Subcutaneous abdominal adipose tissue (tissue), 5 donors: ENCODE results near the gene CDKAL1.

Source experiments
- H3K27ac ChIP-seq: one replicate; pipeline ENCODE4 v1.7.0; 2013; ENCODE audit warnings: low read depth, mild to moderate bottlenecking, inconsistent platforms, low read length, moderate library complexity
- H3K27me3 ChIP-seq, 5 donors: one replicate each; pipeline ENCODE4 v1.7.0; 2013; ENCODE audit warnings: low read length in 5 of 5, inconsistent platforms in 1 of 5; ENCODE audit not compliant: control insufficient read depth in 5 of 5, insufficient read depth in 4 of 5
- H3K36me3 ChIP-seq, 5 donors: one replicate each; pipeline ENCODE4 v1.7.0; 2013; ENCODE audit warnings: low read length in 5 of 5; ENCODE audit not compliant: control insufficient read depth in 5 of 5, insufficient read depth in 5 of 5
- H3K4me1 ChIP-seq, 5 donors: one replicate each; pipeline ENCODE4 v1.7.0; 2013; ENCODE audit warnings: low read length in 5 of 5, mild to moderate bottlenecking in 3 of 5, moderate library complexity in 1 of 5; ENCODE audit not compliant: control insufficient read depth in 5 of 5, insufficient read depth in 5 of 5
- H3K4me3 ChIP-seq, 5 donors: one replicate each; pipeline ENCODE4 v1.7.0; 2013; ENCODE audit warnings: low read length in 5 of 5, low read depth in 1 of 5
- H3K9ac ChIP-seq, 5 donors: one replicate each; pipeline ENCODE4 v1.7.0; 2013; ENCODE audit warnings: low read length in 5 of 5, mild to moderate bottlenecking in 4 of 5, moderate library complexity in 3 of 5
- H3K9me3 ChIP-seq, 5 donors: one replicate each; pipeline ENCODE4 v1.7.0; 2013; ENCODE audit warnings: low read length in 5 of 5; ENCODE audit not compliant: control insufficient read depth in 5 of 5
- donor health status: healthy.
- donor health status: healthy.
- donor health status: healthy.
- donor health status: healthy.
- donor health status: healthy.

CDKAL1 gene

DNA sequence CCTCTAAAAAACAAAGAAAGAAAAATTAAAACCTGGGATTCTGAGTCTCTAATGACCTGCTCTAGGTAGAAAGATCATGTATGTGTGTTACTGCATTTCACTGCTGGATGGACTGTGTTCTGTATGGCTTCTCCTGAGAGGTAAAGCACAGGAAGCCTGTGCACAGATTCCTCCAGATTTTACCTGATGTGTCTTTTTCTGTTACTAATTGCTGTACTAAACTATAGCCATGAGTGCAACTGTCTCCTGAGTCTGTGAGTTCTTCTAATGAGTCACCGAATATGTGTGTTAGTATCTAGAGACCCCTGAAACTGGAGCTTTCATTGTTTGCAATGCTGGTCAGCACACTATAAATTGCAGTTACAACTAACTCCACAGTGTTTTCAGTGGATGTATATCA lies 270.8 kb downstream of the CDKAL1 start:
- H3K36me3 ChIP-seq: no peaks in the 10 kb centered on the region
- no peaks in the 10 kb centered on the region for H3K27me3 ChIP-seq
- peaks cover 0 to 11% (median 5%) of the 10 kb centered on the region in 5 donors for H3K4me1 ChIP-seq
- H3K4me3 ChIP-seq: no peak overlapping the region
- H3K27ac ChIP-seq: no peak overlapping the region
- no peak overlapping the region for H3K9ac ChIP-seq
- peaks cover 0 to 14% (median 8%) of the 10 kb centered on the region in 5 donors for H3K9me3 ChIP-seq

DNA sequence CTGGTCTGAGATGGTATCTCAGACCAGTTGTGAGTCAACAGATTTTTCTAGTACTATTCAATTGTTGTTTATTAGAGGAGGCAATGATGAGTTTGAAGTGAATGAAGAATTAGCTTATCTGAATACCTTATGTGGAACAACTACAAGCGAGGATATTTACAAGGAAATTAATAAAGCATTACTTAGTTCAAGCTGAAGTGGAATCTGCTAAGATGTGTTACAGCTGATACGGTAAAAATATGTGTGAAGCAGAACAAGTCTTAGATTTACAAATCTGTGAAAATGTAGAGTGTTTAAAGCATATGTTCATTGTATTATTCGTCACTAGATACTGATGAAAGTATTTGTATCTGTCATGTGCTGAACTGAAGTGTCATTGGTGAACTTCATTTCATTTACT lies 272.4 kb downstream of the CDKAL1 start:
- Histone ChIP-seq H3K36me3 (no peaks in the 10 kb centered on the region), H3K9me3 (peaks cover 0 to 14% (median 8%) of the 10 kb centered on the region in 5 donors), H3K4me1 (peaks cover 0 to 24% (median 14%) of the 10 kb centered on the region in 5 donors)

DNA sequence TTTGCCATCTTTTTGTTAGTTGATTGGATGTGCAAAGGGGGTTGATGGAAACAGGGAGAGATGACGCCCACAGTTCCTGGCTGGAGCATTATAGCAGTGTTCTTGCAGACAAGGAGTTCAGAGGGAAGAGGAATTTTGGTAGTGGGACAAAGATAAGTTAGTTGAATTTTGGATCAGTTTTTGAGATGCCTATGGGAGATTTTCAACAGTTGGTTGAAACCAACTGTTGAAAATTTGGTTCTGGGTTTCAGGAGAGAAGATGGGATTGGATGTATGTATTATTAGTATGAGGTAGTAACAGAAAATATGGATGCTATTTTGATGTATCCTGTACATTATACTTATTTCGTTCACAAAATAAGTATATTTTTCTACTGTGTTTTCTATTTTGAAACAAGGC lies 274.2 kb downstream of the CDKAL1 start:
- Histone ChIP-seq H3K9ac (no peak overlapping the region), H3K27me3 (no peaks in the 10 kb centered on the region), H3K36me3 (no peaks in the 10 kb centered on the region), H3K27ac (peak overlapping the region; percentile 35), H3K4me1 (peaks cover 0 to 31% (median 14%) of the 10 kb centered on the region in 5 donors), H3K9me3 (peaks cover 0 to 14% (median 8%) of the 10 kb centered on the region in 5 donors), H3K4me3 (no peak overlapping the region)

More for the DNA sequence above, 272.4 kb downstream of the CDKAL1 start:
- Histone ChIP-seq H3K4me3 (no peak overlapping the region), H3K9ac (no peak overlapping the region), H3K27me3 (no peaks in the 10 kb centered on the region), H3K27ac (no peak overlapping the region)

DNA sequence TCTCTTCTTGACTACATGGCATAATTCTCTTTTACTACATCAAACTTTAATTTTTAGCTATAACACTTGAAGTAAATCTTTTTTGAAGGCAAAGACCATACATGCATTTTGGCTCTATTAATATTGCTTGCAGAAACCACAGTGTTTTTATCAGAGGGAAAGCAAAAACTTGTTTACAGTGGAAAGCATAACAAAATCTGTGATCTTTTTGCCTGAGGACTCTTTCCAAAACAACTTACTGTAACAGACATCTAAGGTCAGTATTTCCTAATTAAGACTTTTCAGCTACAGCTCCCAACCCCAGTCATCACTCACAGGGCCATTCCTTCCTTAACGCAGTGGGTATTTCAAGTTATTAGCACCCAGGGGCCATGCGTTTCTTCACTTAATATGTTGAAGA lies 274.7 kb downstream of the CDKAL1 start:
- no peak overlapping the region for H3K9ac ChIP-seq
- peaks cover 0 to 31% (median 14%) of the 10 kb centered on the region in 5 donors for H3K4me1 ChIP-seq
- H3K36me3 ChIP-seq: no peaks in the 10 kb centered on the region
- H3K27ac ChIP-seq: peak overlapping the region; percentile 35
- H3K9me3 ChIP-seq: peaks cover 0 to 14% (median 8%) of the 10 kb centered on the region in 5 donors
- H3K4me3 ChIP-seq: no peak overlapping the region
- H3K27me3 ChIP-seq: no peaks in the 10 kb centered on the region

DNA sequence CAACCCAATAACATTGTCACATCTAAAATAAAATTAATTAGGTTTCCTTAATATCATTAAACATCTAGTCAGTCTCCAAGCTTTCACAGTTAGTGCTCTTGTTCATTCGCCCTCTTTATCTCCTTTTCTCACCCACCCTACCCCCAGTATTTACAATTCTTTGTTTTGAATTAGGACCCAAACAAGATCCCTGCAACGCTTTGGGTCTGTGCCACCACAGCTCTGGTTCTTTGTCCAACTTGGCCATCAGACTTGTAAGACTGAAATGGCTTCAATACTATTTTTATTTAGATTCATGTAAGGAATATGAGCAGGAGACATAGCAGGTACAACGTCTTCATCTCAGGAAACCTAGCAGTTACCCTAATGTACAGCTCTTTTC lies 276.5 kb downstream of the CDKAL1 start:
- Histone ChIP-seq H3K36me3 (no peaks in the 10 kb centered on the region), H3K9ac (peak overlapping the region in 1 of 5 donors; percentile 41), H3K27ac (peak overlapping the region; percentile 58), H3K27me3 (no peaks in the 10 kb centered on the region), H3K4me3 (no peak overlapping the region), H3K9me3 (peaks cover 0 to 14% (median 8%) of the 10 kb centered on the region in 5 donors), H3K4me1 (peaks cover 0 to 35% (median 14%) of the 10 kb centered on the region in 5 donors)

DNA sequence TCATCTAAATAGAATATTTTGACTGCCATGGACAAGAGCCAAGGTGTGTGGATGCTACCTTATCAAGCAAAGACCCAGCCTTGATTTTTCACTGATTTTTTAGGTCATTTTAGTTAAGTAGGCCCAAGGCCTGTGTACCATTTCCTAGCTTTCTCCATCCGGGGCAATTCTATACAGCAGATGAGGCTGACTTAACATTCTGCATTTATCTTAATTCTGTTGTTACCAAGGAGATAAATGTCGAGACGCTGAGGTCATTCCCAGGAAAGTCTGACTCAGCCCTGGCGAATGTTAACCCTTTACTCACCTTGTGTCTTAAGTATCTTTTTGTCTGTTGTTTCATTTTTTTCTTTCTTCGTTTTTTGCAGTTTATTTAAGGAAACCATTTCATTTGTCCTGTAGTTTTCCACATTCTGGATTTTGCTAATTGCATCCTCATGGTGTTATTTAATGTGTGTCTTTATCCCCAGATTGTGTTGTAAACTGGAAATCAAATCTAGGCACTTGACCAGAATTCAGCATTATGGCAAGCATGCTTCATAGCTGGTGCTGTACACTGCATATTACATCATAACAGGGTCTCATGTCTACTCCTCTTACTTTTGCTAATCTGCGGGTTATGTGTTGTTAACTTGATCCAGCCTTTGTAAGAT lies 277.0 kb downstream of the CDKAL1 start:
- Histone ChIP-seq H3K27me3 (no peaks in the 10 kb centered on the region), H3K36me3 (no peaks in the 10 kb centered on the region), H3K9me3 (peaks cover 0 to 8% (median 4%) of the 10 kb centered on the region in 5 donors), H3K27ac (peak overlapping the region; percentile 58), H3K4me3 (no peak overlapping the region), H3K4me1 (peaks cover 0 to 35% (median 14%) of the 10 kb centered on the region in 5 donors), H3K9ac (peak overlapping the region in 1 of 5 donors; percentile 41)

DNA sequence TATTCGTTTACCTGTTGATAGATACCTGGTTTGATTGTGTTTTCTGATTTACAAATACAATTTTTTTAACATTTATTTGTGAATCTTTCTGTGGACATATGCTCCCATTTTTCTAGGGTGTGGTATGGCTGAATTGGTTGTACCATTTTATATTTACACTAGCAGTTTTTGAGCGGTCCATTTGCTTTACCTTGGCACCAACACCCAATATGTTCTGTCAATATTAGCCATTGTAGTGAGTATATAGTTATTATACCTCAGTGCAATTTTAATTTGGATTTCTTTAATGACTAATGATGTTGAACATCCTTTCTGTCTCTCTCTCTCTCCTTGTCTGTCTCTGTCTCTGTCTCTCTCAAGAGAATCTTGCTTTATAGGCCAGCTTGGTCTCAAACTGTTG lies 278.5 kb downstream of the CDKAL1 start:
- H3K27ac ChIP-seq: no peak overlapping the region

DNA sequence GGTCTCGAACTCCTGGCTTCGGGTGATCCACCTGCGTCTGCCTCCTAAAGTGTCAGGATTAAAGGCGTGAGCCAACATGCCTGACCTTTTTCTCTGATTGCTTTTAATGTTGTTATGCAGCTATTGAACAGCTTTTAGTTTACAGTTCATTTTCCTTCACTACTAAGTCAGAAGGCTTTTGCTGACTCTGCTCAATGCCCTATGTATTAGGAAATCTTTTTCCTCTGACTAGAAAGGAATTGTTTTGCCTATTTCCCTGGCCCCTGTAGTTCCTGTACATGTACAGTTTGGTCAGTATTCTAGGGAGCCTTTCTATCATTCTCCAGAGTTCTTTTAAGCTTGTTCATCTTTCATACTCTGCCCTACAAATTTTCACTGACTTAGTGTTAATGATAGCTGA lies 280.2 kb downstream of the CDKAL1 start:
- H3K36me3 ChIP-seq: no peaks in the 10 kb centered on the region
- no peak overlapping the region for H3K9ac ChIP-seq

More for the DNA sequence above, 278.5 kb downstream of the CDKAL1 start:
- H3K9ac ChIP-seq: no peak overlapping the region
- no peaks in the 10 kb centered on the region for H3K36me3 ChIP-seq
- H3K4me3 ChIP-seq: no peak overlapping the region
- H3K27me3 ChIP-seq: no peaks in the 10 kb centered on the region
- peaks cover 0 to 35% (median 14%) of the 10 kb centered on the region in 5 donors for H3K4me1 ChIP-seq
- no peaks in the 10 kb centered on the region for H3K9me3 ChIP-seq

DNA sequence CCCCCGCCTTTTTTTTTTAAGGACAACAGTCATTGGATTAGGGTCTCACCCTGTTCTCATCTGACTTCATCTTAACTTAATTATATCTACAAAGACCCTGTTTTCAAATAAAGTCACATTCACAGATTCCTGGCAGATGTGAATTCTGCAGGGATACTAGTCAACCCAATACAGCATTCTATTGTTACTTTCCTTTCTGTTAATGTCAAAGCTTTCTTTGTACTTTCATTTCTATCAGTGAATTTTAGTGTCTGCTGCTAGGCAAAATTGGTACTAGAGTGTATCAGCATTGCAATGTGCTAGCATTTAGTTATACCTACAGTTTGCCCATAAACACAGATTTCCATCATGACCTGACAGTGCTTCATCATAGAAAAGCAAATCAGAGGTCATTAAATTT lies 281.9 kb downstream of the CDKAL1 start:
- no peak overlapping the region for H3K9ac ChIP-seq
- H3K27ac ChIP-seq: no peak overlapping the region
- no peaks in the 10 kb centered on the region for H3K27me3 ChIP-seq
- peaks cover 0 to 2% (median 0%) of the 10 kb centered on the region in 5 donors for H3K36me3 ChIP-seq
- peaks cover 0 to 17% (median 2%) of the 10 kb centered on the region in 5 donors for H3K4me1 ChIP-seq
- H3K9me3 ChIP-seq: no peaks in the 10 kb centered on the region
- H3K4me3 ChIP-seq: no peak overlapping the region

More for the DNA sequence above, 280.2 kb downstream of the CDKAL1 start:
- H3K27ac ChIP-seq: no peak overlapping the region
- H3K4me3 ChIP-seq: no peak overlapping the region
- H3K9me3 ChIP-seq: no peaks in the 10 kb centered on the region
- no peaks in the 10 kb centered on the region for H3K27me3 ChIP-seq
- H3K4me1 ChIP-seq: peaks cover 0 to 24% (median 8%) of the 10 kb centered on the region in 5 donors

DNA sequence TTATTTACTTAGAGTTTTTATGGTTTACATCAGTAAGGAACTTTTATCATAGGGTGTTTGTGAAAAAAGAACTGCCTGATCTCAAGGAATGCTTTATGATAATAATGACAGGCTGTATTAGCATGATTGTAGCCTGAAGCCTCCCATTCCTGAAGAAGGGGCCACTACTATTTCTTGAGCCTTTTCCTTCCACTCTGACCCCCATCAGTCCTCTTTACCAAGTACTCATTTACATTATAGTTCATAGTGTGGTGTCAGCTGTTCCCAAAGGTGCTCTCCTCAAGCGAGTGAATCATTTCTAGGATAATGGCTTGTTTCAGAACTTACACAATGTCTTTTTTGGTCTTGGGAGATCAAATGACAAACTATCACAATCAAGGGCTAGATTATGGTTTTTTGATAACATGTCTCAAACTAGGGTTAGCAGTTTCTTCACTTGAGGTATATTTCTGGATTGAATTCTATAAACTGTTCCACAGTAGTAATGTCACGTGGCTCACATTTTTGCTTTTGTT lies 283.6 kb downstream of the CDKAL1 start:
- Histone ChIP-seq H3K27me3 (no peaks in the 10 kb centered on the region), H3K9ac (no peak overlapping the region), H3K27ac (no peak overlapping the region), H3K4me1 (peaks cover 0 to 5% (median 0%) of the 10 kb centered on the region in 5 donors), H3K9me3 (no peaks in the 10 kb centered on the region), H3K36me3 (peaks cover 0 to 3% (median 0%) of the 10 kb centered on the region in 5 donors), H3K4me3 (no peak overlapping the region)
